ENCODE data around the gene KCNH1.

The KCNH1 gene

DNA sequence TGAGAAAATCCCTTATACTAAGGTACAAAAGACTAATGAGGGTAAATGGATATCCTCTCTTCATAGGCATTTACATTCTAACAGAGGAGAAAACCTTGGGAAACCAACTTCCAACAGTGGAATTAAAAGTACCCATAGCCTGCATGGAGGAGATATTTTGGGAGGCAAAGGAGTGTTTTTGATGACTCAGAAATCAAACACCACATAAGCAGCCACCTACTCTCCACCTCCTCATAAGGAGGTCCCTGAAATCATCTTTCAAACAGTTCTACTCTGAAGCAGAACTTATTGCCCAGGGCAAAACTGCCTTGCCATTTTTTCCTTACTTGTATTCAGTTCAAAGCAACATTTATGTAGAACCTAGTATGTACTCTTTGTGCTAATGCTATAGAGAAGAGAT lies 211.3 kb downstream of the KCNH1 start:
- DNase-seq, result no peak

DNA sequence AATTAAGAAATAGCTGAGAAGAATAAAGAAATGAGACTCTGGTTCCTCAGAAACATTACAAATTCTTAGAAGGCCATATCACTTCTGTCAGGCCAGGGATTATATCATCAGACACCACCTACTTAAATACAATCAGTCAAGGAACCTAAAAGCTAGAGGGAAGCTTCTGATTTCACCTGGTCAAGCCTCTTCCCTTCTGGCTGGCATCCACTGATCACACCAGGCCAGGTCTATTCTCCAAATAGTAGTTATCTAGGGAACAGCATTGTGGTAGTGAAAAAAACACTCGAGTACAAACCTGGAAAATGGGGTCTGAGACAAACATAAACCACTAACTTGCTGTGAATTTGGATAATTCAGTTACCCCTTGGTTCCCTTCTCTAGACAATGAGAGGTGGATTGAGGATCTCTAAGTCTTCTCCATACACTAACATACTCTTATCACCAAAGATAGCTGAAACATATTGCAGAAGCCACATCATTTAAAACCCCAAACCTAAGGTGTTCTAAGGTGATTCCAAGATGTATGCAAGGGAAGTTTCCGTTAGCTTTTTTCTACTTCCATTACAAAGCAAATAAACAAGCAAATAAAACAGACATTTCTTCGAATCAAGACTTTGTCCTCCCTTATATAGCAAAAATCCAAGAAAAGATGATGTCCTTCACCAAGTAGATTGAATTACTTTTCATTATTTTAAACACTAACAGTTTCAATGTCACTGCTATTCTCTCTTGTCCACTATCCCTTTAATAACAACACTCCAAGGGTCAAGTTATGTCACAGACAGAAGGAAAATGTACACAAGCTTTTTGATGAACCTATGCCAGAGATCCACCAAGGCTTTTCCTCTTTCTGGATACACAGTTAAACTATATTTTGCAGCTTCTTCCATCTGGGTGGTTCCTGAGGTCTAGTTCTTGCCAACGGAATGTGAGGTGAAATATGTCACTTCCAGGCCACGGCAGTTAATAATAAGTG lies 212.9 kb downstream of the KCNH1 start:
- no peak for DNase-seq

- DNase-seq, result no peak
These were observed 213.7 kb downstream of the KCNH1 start for GRCh38 chr1:210920258-210920657.

DNA sequence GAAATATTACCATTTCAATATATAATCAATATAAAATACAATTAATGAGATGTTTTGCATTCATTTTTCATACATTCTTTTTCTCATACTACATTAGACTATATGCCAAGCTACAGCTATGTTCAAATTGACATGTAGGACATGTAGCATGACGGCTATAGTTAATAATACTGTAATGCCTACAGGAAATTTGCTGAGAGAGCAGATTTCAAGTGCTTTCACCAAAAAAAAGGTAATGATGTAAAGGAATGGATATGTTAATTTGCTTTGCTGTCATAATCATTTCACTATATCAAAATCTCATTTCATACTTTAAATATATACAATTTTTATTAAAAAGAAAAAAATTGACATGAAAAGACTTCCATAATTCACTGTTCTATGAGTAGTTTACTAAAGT lies 215.1 kb downstream of the KCNH1 start:
- no peak for DNase-seq

- no peak for DNase-seq
These were observed 216.3 kb downstream of the KCNH1 start for GRCh38 chr1:210917560-210918169.

DNA sequence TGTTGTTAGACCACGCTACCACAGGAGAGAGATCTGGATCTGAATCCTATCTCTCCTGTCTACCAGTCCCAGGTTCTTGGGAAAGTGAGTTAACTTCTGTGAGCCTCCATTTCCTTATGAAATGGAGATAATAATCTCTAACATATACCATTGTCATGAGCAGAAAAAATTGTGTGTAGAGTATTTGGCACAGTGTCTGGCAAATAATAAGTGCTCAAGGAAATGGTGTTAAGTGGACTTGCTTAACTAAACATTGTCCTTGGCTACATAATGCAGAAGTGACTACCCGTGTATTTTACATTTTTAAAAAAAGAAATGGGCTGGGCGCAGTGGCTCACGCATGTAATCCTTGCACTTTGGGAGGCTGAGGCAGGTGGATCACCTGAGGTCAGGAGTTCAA lies 217.4 kb downstream of the KCNH1 start:
- DNase-seq, result no peak

- no peak for DNase-seq
These were observed 217.9 kb downstream of the KCNH1 start for GRCh38 chr1:210915890-210916507.

- no peak for DNase-seq
These were observed 221.2 kb downstream of the KCNH1 start for GRCh38 chr1:210912752-210913151.

DNA sequence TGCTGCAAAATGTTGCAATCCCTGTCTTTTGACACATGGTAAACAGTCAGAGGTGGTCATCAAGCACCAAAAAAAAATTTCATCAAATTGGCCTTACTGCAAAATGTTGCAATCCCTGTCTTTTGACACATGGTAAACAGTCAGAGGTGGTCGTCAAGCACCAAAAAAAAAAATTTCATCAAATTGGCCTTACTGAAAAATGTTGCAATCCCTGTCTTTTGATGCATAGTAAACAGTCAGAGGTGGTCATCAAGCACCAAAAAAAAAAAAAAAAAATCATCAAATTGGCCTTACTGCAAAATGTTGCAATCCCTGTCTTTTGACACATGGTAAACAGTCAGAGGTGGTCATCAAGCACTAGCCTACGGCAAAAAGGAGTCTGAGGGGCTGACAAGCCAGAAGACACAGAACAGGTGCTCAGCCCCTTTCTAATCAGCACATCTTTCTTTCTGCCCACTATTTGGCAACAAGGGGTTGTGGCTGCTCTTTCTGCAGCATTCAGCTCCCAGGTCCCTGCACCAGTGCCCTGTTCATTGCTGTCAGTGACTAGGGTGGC lies 223.8 kb downstream of the KCNH1 start:
- no peak for DNase-seq

- peak in 1 of 56 donors; percentile 5 for DNase-seq
These were observed 225.2 kb downstream of the KCNH1 start for GRCh38 chr1:210908791-210909190.

DNA sequence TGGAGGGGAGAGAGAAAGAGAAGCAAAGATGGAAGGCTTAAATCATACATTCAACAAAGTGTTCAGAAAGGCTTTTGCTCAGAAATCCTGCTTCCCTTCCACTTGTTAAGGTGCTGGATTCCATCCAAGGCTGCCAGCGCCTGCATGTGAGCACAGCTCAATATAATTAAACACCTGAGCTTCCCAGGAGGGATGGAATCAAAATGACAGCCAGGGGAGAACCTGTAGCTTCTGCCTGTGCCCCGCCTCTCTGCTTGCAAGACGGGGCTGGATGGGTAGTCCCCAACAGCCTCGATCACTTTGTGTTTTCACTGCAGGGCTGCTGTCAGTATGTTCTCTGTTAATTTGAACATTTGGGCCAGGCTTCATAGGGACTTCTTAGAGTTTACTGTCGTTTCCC lies 225.7 kb downstream of the KCNH1 start:
- DNase-seq, result no peak

- no peak for DNase-seq
These were observed 226.6 kb downstream of the KCNH1 start for GRCh38 chr1:210907251-210907805.

- DNase-seq, result no peak
These were observed 227.9 kb downstream of the KCNH1 start for GRCh38 chr1:210905944-210906453.

DNA sequence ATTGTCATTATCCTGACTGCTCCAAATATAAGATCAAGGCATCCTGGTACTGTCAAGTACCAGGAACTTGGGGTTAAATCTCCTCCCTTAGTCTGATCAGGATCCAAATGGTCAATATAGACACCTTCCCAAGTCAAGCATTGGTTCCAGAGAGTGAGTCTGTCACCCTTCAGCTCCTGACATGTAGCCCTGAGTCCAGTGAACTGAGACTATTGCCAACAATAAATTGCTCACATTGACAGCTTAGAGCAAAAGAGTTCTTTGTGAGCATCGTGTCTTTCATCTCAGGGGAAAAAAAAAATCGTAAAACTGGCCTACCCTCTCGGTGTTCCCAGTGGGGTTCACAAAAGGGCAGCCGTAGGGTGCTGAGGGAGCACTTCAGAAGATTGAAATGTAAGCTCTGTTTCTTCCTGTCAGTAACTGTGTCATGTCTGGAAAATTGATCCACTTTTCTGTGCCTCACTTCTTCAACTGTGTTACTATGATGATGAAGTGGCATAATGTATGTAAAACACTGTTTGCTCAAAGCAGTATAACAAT lies 228.5 kb downstream of the KCNH1 start:
- DNase-seq, result no peak

DNA sequence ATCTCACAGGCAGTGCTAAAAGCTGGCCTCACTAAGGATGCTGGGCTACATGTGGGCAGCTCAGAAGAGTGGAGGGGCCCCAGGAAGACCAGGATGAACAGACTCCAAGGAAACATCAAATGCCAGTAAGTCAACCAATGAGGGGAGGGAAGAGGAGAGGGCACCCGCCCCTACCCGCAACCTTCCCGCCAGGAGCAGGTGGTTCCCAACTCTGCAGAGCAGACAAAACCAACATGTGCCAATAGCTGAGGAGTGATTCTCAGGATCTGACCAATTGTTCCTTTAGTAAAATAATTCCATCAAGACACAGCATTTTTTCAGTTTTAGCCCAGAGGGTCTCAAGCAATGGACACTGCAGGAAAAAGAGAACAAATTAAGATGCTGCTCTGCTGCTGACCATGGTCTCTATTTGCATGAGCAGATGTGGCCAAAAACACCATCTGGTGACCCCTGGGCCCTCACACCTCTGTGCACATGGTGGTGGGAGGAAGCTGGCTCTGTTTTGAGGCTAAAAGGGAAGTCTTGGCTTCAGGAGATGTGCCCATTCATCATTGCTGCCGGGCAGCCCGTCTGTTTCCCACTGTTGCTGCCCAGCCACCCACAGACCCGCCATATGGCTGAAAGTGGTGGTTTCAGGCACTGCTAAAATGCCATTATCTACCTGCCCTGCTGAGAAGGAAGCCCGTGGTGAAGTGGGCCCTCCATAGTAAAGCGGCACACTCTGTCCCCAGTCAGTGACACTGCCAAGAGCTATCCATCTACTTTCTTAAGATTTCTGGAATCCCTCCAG lies 231.8 kb downstream of the KCNH1 start:
- no peak for DNase-seq

GRCh38 chr1:210900820-210901219 lies 233.1 kb downstream of the KCNH1 start:
- no peak for DNase-seq

DNA sequence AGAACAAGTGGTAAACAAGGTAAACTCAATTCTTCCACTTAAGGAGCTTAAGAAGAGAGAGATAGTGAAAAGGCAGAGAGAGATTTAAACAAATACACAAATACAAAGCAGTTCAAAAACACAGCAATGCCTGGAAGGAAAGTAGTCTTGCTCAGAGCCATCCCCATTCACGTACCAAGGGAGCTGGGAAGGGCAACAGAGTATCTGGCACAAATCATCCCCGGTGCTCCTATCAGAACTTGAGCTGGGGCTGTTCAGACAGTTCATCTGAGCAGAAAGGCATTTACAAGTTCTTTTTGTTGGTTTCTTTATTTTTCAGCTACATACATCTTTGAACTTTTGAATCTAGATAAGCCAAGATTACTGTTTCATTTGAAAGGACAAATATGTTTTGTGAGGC lies 233.9 kb downstream of the KCNH1 start:
- no peak for DNase-seq

- DNase-seq, result no peak
These were observed 234.3 kb downstream of the KCNH1 start for GRCh38 chr1:210899676-210900075.

DNA sequence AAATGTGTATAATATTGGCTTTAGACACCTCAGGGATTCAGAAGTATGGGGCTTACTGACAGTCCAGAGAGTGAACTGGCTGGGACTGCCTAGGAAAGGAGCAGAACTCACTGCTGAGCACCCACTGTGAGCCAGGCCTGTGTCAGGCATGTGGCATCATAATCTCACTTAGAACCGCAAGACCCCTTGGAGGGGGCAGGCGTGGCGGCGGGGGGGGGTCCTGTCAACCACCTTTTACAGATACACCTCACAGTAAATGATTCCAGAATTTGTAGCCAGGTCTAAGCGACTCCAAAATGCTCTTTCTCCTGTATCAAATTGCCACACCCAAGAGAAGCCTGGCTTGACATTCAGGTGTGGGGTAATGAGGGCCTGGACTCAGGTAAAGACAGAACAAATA lies 235.5 kb downstream of the KCNH1 start:
- no peak for DNase-seq

- no peak for DNase-seq
These were observed 250.1 kb downstream of the KCNH1 start for GRCh38 chr1:210883821-210884220.

All from amygdala (tissue), 56 donors.